GM19240 (cell line): ENCODE results near the gene SHPK.
A peak's percentile ranks its signal among the peaks of the same experiment; 100 is the strongest.

ENCODE experiments used
- DNase-seq: peaks from one replicate; pipeline ENCODE4 v3.0.0; 2011; ENCODE audit warnings: low spot score; ENCODE audit not compliant: insufficient read length

Gene SHPK

DNA sequence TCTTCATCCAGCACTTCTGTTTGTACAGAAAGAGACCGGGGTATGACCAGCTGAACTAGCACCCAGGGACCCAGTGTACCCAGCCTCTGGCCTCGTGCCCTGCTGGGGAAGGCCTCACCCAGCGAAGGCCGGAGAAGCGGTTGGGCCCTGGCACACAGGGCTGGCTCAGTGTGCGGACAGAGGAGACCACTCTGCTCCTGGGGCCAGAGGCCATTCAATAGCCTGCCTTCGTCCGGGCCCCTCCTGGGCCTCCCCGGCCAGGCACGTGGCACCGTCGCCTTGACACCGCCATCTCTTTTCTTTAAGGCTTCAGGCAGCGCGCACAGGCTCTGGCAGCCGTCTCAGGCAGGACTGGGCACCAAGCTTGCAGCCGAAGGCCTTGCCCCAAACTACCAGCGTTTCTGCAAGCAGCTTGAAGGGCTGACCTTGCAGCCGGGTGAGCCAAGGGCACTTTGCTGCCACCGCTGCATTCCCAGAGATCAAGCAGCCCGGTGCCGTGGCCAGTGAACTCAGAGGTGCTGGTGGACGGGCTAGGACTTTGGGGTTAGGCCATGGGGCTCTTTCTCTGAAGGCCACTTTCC is 24.4 kb upstream of the SHPK start:
- DNase-seq, result no peak

DNA sequence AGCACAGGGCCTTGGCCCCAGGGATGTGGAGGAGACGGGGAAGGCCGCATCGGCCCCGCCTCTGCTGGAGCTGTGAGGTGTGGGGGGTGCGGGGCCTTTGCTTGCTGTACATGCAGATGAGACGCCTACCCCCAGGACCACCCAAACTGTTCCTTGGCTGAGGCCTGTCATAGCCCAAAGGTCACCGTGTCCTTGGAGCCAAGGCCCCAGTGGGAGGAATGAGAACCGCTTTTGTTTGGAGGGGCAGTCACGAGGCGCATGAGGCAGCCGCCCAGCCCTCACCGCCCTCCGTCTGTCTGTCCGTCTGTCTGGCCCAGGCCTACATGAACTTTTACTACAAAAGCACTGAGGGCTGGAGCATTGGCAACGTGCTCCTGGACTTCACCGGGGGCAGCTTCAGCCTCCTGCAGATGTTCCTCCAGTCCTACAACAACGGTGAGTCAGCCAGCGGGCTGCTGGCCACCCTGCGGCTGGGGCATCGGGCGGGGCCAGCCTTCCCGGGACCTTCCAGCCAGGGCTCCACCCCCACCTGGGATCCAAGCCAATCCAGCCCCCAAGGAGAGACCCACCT is 23.6 kb upstream of the SHPK start:
- no peak for DNase-seq

- no peak for DNase-seq
Observed at GRCh38 chr17:3658784-3659449, 22.9 kb upstream of the SHPK start.

GRCh38 chr17:3657874-3658783 is 22.1 kb upstream of the SHPK start:
- DNase-seq, result no peak

- no peak for DNase-seq
Observed at GRCh38 chr17:3657588-3657869, 21.5 kb upstream of the SHPK start.

DNA sequence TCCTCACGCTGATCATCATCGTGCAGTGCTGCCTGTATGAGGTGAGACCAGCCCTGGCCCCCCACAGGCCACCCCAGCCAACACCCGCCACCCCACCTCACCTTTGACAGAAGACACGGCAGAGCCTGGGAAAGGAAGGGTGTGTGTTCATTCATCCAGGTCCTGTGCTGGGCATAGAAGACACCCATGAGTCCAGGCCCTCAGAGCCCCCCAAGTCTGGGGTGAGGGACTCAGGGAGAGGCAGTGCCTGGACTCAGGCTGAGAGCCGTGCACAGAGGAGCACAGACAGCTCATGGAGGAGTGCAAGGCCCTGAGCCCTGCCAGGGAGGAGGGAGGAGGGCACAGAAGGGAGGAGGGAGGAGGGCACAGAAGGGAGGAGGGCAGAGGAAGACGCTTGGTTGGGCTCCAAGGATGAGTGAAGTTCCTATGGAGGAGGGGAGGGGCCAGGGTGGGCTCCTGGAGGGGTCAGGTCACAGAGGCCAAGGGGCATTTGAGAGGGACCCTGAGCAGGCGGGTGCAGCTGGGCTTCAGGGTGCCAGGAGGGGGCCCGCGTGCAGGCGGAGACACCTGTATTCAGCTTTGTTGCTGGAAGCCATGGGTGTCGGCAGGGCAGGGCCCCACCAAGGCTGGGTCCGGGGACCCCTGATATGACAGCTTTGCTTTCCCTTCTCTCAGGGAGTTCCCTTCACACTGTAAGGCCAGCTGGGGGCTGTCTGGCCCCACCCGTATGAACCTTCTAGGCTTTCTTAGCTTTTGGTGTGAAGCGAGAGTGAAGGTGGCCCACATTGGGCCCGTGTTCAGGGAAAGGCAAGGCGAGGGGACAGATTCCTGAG is 20.9 kb upstream of the SHPK start:
- DNase-seq, result no peak

DNA sequence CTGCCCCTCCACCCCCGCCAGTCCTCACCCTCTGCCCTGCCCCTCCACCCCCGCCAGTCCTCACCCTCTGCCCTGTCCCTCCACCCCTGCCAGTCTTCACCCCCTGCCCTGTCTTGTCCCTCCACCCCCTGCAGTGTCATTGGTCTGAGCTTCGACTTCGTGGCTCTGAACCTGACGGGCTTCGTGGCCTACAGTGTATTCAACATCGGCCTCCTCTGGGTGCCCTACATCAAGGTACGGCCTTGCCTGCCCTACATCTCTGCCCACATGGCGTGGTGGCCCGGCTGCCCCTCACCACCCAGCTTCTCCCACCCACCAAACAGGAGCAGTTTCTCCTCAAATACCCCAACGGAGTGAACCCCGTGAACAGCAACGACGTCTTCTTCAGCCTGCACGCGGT is 20.3 kb upstream of the SHPK start:
- no peak for DNase-seq

- no peak for DNase-seq
Observed at GRCh38 chr17:3655766-3656165, 19.7 kb upstream of the SHPK start.

DNA sequence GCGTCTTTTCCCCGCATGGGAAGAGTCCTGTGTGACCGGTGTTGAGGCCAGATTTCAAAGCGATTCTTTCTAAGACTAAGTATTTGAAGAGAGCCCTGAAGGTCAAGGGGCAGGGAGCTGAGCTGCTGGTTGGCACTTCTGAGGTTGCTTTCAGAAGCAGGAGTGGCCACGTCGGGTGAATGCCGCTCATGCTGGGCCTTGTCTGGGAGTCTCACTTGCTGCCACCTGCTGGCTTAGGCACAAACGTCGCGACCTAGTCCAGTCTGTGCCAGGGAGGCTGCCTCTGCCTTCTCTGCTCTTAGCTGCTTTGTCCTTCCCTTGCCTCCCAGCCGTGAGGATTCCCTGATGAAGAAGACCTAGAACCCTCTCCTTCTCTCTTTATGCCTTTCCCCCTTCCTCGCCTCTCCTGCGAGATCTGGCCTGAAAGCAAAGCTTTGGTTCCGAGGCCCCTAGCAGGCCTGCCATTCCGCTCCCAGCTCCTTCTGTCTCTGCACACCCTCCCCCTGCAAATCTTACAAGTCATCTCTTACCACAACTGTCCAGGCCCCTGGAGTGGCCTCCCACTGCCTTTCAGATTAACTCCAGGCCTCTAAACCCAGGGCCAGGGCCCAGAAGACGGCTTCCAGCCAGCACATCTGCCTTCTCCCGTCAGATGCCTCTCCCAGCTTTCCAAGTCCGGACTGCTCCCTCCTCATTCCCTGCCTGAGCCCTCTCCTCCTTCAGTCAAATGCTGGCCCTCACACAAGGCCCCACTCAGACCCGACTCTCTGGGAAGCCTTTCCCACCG is 11.9 kb upstream of the SHPK start:
- peak; percentile 32 for DNase-seq

- no peak for DNase-seq
Observed at GRCh38 chr17:3647251-3647650, 11.2 kb upstream of the SHPK start.

- no peak for DNase-seq
Observed at GRCh38 chr17:3645310-3645709, 9.3 kb upstream of the SHPK start.

GRCh38 chr17:3643889-3644349 is 7.9 kb upstream of the SHPK start:
- DNase-seq, result no peak

- no peak for DNase-seq
Observed at GRCh38 chr17:3641717-3642486, 5.9 kb upstream of the SHPK start.

DNA sequence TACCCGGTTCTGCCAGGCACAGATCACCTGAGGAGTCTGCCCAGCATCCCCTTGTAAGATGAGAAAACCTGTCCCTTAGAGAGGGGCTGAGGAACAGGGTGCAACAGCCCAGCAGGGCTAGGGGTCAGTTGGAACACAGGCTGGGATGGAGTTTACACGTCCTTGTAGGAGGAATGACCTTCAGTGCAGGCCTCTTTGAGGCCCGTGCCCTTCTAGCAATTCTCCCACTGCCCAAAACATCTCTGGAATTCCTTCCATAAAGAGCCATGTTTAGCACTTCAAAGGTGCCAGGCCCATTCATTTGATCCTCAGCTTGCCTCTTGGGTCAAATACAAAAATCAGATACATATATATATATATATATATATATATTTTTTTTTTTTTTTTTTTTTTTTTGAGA is 5.0 kb upstream of the SHPK start:
- DNase-seq, result no peak

DNA sequence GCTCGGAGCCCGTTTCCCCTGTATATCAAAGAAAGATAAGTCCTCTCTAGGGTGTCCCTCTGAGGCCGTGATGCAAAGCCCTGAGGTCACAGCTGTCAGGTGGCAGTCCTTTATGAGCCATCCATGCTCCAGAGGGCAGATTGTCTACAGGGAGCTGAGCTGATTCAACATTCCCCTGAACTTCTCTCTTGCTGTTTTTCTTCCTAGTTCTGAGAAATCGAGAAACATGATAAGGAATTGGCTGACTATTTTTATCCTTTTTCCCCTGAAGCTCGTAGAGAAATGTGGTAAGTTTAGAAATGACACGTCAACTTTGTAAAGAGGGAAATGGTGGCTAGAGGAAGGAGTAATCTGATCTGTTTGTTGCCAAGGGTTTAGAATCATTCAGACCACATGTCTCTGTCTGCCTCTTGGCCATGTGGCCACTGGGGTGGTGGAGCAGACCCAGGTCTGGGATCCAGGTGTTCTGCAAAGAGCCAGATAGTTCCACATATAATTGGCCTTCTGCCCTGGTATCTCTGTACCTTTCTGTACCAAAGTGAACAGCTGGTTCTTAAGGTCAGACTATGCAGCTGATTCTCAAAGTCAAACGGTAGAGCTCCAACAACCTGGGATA is 4.0 kb upstream of the SHPK start:
- no peak for DNase-seq

- DNase-seq, result no peak
Observed at GRCh38 chr17:3636908-3637373, 891 bp upstream of the SHPK start.

DNA sequence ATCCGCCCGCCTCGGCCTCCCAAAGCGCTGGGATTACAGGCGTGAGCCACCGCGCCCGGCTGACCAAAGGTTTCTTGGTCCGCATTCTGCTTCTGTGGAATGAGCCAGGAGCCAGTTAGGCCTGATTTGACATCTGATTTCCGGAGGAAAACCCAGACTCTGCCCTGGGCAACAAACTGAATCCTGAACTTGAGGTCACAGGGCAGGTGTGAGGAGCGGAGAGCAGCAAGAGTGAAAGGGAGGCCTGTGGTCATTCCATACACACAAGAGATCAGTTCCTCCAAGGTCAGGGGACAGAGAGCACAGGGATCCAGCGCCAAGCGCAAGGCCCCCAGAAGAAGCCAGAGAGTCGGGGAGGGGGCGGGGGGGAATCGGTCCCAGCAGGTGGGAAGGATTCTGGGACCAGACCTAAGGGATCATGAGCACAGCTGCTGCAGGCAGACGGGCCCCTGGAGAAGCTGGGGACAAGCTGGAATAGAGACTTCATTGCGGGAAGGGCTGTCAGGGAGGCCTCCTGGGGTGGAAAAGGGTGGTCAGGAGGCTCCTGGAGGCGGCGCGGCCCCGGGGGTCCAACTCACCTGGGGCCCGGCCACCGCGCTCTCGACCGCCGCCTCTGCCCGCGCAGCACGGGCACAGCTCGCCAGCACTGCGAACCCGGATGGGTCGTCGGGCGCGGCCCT is 436 bp downstream of the SHPK start:
- DNase-seq, result no peak

DNA sequence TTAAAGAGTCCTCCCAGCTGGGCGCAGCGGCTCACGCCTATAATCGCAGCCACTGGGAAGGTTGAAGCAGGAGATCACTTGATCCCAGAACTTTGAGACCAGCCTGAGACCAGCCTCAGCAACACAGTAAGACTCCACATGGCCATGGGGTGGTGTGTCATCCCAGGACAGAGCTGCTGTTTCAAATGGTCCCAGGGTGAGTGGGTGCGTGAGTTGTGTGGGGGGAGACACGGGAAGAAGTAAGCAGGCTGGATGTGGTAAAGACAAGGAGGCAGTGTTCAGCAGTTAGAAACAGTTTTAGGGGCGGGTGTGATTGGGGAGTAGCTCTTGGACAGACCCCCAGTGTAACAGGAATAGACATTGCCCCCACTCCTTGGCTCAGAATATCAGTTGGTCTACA is 3.8 kb downstream of the SHPK start:
- DNase-seq, result no peak

GRCh38 chr17:3630781-3631180 is 5.3 kb downstream of the SHPK start:
- DNase-seq, result no peak
